ENCODE results near the gene CLK4. TPM values are rescaled to one million over a fixed set of nuclear protein-coding genes. Genes with fewer than 3 reads are reported as not detected.

The CLK4 gene
- total and polyA plus RNA-seq, 3 donors from 2014 or later = 29.3 to 61.7 (median 55.1) TPM

- Histone ChIP-seq H3K36me3 (ENCODE audit: low read depth, missing control alignments) (no peaks in the 10 kb centered on the region), H3K4me3 (no peak overlapping the region), H3K4me1 (peaks cover 14% of the 10 kb centered on the region), H3K27ac (no peak overlapping the region), H3K27me3 (no peaks in the 10 kb centered on the region), H3K9me3 (no peaks in the 10 kb centered on the region)
- DNase-seq = no peak
- intact Hi-C loops (cut with DNase I; ENCODE audit: low total_unique reads) = loop anchor here (10.0 kb wide), 1 partner anchor 283 kb away; no protein-coding TSS in a partner anchor
- TF ChIP-seq CTCF (IDR thresholded peaks at IDR 0.05) = no peak
- no peak for TF ChIP-seq POLR2A (IDR thresholded peaks at IDR 0.05)
- 91 to 94% methylated on average over 10 to 11 of the region's 11 CpGs for WGBS, 2 donors
Measured at GRCh38 chr5:178557416-178557815, 69.4 kb downstream of the CLK4 start.

- no peak for TF ChIP-seq CTCF (IDR thresholded peaks at IDR 0.05)
- intact Hi-C loops (cut with DNase I; ENCODE audit: low total_unique reads) = loop anchor here (10.0 kb wide), 1 partner anchor 281 kb away; no protein-coding TSS in a partner anchor
Measured at GRCh38 chr5:178555771-178556211, 71.1 kb downstream of the CLK4 start.

GRCh38 chr5:178555005-178555404 is 71.8 kb downstream of the CLK4 start:
- intact Hi-C loops (cut with DNase I; ENCODE audit: low total_unique reads) = loop anchor here (10.0 kb wide), 1 partner anchor 280 kb away; no protein-coding TSS in a partner anchor
- no peaks in the 10 kb centered on the region for H3K9me3 ChIP-seq
- no peak overlapping the region for H3K4me3 ChIP-seq
- 91 to 95% methylated on average over 7 of the region's 7 CpGs for WGBS, 2 donors
- H3K4me1 ChIP-seq = no peaks in the 10 kb centered on the region
- TF ChIP-seq CTCF (IDR thresholded peaks at IDR 0.05) = no peak
- no peak for TF ChIP-seq POLR2A (IDR thresholded peaks at IDR 0.05)
- H3K27ac ChIP-seq = no peak overlapping the region
- DNase-seq = no peak
- no peaks in the 10 kb centered on the region for H3K27me3 ChIP-seq
- no peaks in the 10 kb centered on the region for H3K36me3 ChIP-seq (ENCODE audit: low read depth, missing control alignments)

More at GRCh38 chr5:178555771-178556211, 71.1 kb downstream of the CLK4 start:
- DNase-seq = no peak
- no peaks in the 10 kb centered on the region for H3K27me3 ChIP-seq
- 80 to 81% methylated on average over 7 to 14 of the region's 14 CpGs for WGBS, 2 donors
- H3K4me1 ChIP-seq = peaks cover 3% of the 10 kb centered on the region
- no peak overlapping the region for H3K4me3 ChIP-seq
- no peaks in the 10 kb centered on the region for H3K9me3 ChIP-seq
- H3K36me3 ChIP-seq (ENCODE audit: low read depth, missing control alignments) = no peaks in the 10 kb centered on the region
- no peak overlapping the region for H3K27ac ChIP-seq

DNA sequence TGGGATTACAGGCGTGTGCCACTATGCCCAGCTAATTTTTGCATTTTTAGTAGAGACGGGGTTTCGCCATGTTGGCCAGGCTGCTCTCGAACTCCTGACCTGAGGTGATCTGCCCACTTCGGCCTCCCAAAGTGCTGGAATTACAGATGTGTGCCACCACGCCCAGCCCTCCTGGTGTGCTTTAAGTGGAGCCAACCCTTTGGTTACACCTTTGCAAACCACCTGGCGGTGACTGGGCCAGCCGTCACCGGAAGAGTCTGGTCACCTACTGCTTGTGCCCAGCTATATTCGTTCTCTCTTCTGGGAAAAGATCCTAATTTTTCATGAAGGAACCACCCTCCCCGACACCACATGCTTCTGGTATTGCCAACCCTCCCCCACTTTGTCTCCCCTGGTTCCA is 72.5 kb downstream of the CLK4 start:
- no peak for DNase-seq
- intact Hi-C loops (cut with DNase I; ENCODE audit: low total_unique reads) = loop anchor here (10.0 kb wide), 1 partner anchor 280 kb away; no protein-coding TSS in a partner anchor
- TF ChIP-seq CTCF (IDR thresholded peaks at IDR 0.05) (no peak), POLR2A (IDR thresholded peaks at IDR 0.05) (no peak)
- Histone ChIP-seq H3K27ac (no peak overlapping the region), H3K36me3 (ENCODE audit: low read depth, missing control alignments) (no peaks in the 10 kb centered on the region), H3K9me3 (no peaks in the 10 kb centered on the region), H3K4me1 (no peaks in the 10 kb centered on the region), H3K27me3 (no peaks in the 10 kb centered on the region), H3K4me3 (no peak overlapping the region)
- WGBS, 2 donors = 82 to 95% methylated on average over 6 to 11 of the region's 11 CpGs

DNA sequence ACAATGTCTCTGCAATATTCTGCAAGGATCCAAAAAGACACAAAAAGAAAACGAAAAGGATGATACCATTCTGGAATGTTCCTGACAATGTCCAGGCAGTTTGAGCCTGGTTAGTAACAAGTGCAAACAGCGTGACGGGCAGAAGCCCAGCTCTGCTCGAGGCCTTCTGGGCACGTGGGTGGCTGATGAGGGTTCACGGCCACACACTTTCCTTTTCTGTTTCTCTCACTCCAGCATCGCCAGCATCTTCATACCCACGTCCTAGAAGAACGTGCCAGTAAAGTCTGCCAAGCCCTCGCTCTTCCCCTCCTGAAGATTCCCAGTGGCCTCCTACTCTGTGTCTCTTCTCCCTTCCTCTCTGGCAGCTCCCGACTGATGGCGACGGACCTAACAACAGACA is 73.3 kb downstream of the CLK4 start:
- no peaks in the 10 kb centered on the region for H3K9me3 ChIP-seq
- H3K27ac ChIP-seq = no peak overlapping the region
- H3K27me3 ChIP-seq = no peaks in the 10 kb centered on the region
- no peaks in the 10 kb centered on the region for H3K36me3 ChIP-seq (ENCODE audit: low read depth, missing control alignments)
- TF ChIP-seq CTCF (IDR thresholded peaks at IDR 0.05) (no peak), POLR2A (IDR thresholded peaks at IDR 0.05) (no peak)
- intact Hi-C loops (cut with DNase I; ENCODE audit: low total_unique reads) = loop anchor here (10.0 kb wide), 1 partner anchor 279 kb away; no protein-coding TSS in a partner anchor
- DNase-seq = no peak
- no peaks in the 10 kb centered on the region for H3K4me1 ChIP-seq
- H3K4me3 ChIP-seq = no peak overlapping the region
- 85% methylated on average over 13 of the region's 13 CpGs for WGBS, 2 donors
